Medulla oblongata (tissue), 1 donor: ENCODE measurements around the gene RPL10A.
A peak's percentile ranks its signal among the peaks of the same experiment; 100 is the strongest.
"Not testable (repeated sequence)": the region's sequence is repeated elsewhere in the genome, so short reads cannot be mapped to it uniquely, and the experiment has no call there.

Source experiments
- DNase-seq: peaks from one replicate; pipeline ENCODE4 v3.0.0-alpha.2; 2015; ENCODE audit errors: extremely low spot score

The RPL10A gene

DNA sequence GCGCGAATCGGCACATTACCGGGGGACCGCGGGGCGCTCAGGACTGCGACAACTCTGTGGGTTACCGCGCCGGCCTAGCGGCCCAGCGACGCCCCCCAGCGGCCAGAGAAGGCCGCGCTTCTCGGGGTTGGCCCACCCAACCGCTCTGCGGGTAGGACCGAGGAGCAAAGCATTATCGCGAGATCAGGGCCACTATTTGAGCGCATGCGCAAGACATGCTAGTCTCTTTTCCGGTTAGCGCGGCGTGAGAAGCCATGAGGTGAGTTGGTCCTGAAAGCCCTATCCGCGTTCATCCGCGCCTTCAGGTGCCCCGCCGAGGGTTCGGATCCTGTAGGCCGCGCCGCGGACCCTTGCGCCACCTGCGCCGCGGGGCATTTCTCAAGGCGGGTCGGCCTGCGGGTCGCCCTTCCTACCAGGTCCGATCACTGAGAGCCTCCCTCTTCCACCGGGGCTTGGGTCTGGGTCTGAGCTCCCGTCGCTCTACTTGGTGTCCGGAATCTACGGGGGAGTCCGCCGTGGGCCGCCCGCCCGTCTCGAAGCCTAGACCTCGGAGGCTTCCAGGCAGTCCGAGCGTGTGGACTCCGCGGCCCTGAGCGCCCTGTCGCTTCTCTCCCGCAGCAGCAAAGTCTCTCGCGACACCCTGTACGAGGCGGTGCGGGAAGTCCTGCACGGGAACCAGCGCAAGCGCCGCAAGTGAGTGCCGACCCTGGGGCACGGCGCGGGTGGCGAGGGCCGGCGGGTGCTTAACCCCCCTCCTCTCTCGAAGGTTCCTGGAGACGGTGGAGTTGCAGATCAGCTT lies at the start of gene RPL10A:
Gene RPL10A (plus strand): TSS at position 221 of the 799 bp plus-strand sequence. CDS start 34 bp downstream, at position 255.
- DNase-seq = peak; percentile 99

DNA sequence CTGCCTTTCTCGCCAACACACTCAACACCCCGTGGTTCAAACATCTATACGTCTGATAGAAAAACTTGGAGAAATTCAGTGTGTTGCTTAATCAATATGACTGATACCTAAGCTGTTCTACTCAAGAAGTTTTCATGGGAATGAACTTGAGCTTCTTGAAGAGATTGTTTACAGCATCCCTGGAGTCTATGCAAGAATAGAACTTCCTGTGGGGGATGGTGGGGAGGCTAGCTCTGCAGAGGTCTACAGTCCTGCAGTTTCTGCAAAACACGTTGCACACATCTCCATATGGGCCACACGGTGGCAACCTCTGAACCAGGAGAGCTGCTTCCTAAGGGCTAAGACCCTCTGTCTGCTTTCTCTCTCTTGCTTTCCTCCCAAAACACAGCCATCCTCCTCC lies 48.8 kb upstream of the RPL10A start:
- DNase-seq = peak; percentile 26

DNA sequence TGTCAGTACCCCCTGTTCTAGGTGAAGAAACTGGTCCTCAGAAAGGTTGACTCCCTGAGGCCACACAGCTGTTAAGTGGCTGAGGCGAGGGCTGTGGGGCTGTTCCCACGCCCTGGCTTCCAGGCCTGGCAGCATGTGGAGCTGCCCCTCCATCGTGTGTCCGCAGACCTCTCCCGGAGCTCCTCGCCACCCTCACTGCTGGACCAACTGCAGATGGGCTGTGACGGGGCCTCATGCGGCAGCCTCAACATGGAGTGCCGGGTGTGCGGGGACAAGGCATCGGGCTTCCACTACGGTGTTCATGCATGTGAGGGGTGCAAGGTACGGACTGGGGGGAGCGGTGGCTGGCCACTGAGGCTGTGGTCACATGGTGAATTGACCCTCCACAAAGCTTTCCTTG lies 48.2 kb upstream of the RPL10A start:
- no peak for DNase-seq

DNA sequence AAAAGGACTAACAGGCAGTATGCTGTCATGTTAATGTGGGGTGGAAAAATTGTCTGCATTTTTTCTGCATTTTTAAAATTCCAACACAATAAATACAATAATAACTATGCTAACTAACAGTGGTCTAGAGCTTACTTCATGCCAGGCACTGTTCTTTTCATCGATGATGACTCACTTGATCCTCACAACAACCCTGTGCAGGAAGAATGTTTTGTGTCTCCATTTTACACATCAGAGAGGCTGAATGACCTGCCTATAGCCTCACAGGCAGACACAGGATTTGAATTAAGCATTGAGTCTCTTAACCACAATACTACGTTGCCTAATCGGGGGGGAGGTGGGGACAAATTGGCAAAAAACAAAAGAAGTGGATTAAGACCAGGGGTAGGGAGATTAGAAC lies 42.9 kb upstream of the RPL10A start:
- no peak for DNase-seq

DNA sequence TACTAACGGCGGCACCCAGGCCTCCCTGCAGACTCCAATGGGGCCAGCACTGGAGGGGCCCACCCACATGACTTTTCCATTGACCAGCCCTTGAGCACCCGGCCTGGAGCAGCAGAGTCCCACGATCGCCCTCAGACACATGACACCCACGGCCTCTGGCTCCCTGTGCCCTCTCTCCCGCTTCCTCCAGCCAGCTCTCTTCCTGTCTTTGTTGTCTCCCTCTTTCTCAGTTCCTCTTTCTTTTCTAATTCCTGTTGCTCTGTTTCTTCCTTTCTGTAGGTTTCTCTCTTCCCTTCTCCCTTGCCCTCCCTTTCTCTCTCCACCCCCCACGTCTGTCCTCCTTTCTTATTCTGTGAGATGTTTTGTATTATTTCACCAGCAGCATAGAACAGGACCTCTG lies 42.1 kb upstream of the RPL10A start:
- DNase-seq = peak; percentile 47

DNA sequence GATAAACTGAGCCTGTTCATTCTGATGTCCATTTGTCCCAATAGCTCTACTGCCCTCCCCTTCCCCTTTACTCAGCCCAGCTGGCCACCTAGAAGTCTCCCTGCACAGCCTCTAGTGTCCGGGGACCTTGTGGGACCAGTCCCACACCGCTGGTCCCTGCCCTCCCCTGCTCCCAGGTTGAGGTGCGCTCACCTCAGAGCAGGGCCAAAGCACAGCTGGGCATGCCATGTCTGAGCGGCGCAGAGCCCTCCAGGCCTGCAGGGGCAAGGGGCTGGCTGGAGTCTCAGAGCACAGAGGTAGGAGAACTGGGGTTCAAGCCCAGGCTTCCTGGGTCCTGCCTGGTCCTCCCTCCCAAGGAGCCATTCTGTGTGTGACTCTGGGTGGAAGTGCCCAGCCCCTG lies 40.8 kb upstream of the RPL10A start:
- DNase-seq = no peak

DNA sequence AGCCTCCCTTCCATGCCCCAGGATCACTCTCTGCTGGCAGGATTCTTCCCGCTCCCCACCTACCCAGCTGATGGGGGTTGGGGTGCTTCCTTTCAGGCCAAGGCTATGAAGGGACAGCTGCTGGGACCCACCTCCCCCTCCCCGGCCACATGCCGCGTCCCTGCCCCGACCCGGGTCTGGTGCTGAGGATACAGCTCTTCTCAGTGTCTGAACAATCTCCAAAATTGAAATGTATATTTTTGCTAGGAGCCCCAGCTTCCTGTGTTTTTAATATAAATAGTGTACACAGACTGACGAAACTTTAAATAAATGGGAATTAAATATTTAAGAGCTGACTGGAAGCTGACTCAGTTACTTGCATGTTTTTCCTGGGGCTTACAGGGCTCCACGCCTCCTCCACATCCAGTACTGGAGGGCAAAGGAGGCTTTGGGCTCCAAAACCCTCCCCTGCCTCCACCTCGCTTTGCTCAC lies 40.3 kb upstream of the RPL10A start:
- no peak for DNase-seq

DNA sequence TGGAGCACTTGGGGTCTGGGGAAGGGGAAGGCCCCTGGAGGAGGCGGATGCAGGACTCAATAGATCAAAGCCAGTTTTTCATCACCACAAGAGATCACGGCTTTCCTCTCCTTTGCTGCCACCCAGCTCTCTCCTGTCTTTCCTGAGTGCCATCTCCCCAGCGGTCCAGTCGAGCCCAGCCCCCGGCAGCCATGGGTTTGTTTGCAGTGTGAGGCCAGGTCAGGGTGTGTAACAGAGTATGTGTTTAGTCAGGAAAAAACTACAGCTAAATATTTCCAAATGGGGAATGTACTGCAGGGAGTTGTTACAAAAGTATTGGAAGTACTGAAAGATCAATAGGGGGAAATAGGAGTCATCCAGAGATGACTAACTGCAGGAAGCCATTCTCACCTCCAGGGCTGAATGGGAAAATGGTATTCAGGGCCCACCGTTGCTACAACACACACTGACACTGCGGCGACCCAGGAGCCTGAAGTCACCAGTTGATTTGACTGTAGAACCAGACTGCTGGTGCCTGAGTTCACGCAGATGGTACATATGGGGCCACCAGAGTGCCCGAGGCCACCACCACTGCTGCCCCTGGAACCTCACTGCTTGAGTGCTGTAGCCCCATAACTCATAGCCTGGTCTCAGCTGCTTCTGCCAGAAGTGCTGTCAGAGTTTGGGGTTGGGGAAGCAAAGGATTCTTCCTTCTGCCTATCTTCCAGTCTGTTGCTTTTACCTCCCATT lies 39.6 kb upstream of the RPL10A start:
- DNase-seq = no peak

DNA sequence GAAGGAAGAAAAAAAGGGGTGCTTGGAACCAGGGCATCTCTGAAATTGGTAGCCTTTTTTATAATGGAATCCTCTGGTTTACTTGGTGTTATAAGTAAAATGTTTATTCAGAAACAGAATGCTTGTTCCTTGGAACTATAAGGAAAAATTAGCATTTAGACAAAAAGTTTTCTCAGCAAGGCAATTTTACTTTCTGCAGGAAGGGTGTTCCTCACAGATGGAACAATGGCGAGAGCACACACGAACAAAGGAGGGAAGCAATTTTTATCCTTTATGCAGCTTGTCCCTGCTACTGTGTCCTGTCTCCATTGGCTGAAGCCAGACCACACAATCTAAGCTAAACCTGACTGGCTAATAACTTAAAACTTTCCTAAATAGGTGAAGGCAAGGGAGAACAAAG lies 38.7 kb upstream of the RPL10A start:
- no peak for DNase-seq

DNA sequence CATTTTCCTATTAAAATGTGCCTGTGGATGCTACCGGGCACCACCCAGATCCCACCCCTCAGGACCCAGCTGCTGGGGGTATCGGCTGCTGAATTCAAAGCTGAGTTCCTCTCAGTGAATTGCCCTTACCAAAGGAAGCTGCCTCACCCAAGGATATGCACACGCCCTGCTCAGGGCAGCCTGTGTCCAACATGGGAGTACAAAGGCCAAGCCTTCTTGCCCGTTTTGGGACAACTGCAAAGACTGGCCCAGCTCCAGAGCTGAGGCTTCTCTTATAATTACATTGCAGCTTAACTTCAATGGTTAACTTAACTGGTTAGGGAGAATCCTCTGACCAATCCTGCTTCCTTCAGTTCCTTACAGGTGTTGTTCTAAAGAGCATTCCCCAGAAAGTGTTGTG lies 35.9 kb upstream of the RPL10A start:
- DNase-seq = no peak

DNA sequence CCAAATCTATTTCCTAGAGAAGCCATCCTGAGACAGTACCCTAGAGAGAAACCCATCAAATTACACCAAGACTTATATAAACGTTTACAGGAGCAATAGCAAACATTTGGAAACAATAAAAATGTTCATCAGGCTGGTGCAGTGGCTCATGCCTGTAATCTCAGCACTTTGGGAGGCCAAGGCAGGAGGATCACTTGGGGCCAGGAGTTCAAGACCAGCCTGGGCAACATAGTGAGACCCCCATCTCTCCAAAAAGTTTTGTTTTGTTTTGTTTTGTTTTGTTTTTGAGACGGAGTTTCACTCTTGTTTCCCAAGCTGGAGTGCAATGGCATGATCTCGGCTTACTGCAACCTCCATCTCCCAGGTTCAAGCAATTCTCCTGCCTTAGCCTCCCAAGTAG lies 35.5 kb upstream of the RPL10A start:
- DNase-seq = not testable (repeated sequence)

DNA sequence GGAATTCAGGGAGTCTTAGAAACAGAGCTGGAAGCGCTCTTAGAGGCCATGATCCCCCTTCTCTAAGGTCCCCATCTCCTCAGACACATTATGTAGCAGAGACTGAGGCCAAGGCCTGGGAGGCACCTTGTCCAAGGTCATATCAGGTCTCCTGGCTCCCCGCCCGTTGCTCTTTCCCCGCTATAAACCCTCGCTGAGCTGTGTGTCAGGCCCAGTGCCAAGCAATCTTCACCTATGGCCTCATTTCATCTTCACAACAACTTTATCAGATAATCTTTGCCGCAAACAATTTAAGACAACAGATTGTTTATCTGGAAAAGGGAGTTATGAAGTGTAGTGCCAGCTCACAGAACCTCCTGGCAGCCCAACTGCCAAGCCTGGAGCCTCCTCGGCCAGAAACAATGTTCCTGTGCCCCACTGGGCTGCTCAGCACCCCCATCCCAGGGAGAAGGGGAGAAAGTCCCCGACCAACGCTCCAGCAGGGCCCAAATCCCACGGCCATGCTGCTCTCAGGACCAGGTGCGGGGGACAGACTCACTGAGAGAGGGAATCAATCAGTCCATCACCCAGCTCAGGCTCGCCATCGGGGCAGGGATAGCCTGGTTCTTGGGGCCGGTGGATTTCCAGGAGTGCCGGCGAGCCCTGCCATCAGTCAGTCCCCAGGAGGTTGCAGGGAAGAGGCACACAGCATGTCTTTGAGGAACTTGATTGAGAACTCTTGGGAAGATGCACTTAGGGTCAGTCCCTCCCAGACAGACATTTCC lies 32.9 kb upstream of the RPL10A start:
- no peak for DNase-seq

DNA sequence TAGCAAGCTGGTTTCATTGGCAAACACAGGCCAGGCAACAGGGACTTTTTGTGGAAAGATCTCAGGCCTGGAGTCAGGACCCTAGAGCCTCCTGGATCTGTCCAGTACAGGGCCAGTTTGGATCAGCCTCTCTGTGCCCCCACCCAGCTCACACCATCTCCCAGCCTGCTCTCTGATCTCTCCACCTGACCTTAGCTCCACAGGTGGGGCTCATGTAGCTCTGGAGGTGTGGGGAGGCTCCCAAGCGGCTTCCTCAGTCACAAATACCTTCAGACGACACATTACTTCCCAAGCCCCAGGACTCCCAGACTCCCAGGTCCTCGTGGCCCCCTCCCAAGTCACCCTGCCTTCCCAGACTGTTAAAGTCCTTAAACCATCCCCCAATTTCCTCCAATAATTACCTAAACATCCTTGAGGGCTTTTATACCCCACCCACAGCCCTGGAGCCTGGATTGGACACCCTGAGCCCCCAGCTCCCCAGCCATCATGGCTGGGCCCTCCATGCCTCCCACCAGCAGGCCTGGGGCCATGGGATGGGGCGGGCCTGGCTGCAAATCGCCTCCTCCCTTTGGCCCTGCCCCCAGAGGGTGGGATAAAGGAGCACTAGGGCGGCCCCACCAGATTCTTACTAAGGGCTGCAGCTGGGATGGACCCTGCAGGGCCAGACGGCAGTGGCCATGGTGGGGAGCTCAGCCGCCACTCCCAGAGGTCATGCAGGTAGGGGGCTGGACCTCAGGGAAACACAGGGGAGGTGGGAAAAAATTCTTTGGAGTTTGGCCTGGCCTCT lies 31.9 kb upstream of the RPL10A start:
- DNase-seq = no peak

DNA sequence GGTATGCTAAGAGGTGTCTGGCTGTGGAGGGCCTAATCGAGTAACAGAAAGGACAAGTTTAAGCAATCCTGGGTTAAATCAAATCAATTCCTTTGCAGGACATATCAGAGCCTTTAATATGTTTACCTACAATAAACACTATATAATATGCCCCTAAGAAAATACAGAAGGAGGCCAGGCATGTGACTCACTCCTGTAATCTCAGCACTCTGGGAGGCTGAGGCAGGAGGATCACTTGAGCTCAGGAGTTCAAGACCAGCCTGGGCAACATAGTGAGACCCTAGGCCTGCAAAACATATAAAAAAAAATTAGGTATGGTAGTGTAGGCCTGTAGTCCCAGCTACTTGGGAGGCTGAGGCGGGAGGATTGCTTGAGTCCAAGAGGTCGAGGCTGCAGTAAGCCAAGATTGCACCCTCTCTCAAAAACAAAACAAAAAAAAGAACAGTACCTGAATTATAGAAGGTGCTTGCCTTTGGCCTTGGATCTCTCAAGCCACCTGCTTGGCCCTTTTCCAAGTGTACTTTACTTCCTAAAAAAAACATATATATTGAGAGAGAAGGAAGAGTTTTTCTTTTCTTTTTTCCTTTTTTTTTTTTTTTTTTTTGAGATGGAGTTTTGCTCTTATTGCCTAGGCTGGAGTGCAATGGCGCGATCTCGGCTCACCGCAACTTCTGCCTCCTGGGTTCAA lies 29.7 kb upstream of the RPL10A start:
- DNase-seq = not testable (repeated sequence)

DNA sequence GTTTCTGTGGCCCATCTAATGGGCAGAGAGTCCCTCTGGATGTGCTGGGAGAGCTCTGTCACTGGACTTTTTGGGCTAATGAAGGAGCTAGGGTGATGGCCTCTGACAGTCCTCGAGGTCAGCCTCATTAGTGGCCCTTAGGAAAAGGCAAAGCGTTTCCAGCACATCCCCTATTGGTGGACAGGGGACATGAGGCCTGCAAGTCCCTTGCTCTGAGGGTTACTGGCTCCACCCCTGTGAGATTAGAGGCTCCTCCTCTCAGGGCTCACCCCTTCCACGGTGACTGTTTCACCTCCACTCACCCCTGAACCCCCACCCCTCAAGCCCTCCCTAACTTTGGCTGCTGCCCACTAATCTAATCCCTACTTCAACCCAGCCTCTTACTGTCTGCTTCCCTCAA lies 28.9 kb upstream of the RPL10A start:
- no peak for DNase-seq

DNA sequence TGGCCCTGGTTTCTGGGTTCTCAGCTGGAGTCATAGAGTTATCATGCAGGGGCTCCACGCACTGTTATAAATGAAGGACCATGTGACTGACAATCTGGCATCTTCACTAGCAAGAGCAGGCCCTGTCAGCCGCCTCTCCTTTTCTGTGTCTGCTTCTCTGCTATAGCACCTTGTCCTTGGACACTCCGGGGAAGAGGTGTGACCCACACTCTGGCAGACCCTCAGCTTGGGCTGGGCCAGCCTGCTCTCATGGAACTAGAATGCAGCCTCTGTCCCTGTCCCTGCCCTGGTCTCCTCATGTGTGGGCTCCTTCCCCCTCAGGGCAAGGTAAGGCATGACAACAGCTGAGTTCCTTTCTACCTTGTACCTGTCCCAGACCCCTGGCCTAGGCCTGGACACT lies 27.0 kb upstream of the RPL10A start:
- DNase-seq = no peak

DNA sequence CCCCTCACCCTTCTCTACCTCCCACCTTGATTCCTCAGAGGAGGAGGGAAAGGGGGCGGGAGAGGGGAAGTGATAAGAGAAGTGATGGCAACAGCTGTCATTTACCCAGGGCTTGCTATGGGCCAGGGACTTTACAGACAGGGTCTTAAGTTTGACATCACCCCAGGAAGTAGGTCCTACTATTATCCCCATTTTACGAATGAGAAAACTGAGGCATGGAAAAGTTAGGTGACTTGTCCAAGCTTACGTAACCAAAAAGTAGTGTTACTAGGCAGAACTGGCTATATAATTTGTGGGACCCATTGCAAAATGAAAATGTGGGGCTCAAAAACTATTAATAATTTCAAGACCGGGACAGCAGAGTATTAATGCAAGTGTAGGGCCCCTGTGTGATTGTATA lies 26.6 kb upstream of the RPL10A start:
- no peak for DNase-seq

DNA sequence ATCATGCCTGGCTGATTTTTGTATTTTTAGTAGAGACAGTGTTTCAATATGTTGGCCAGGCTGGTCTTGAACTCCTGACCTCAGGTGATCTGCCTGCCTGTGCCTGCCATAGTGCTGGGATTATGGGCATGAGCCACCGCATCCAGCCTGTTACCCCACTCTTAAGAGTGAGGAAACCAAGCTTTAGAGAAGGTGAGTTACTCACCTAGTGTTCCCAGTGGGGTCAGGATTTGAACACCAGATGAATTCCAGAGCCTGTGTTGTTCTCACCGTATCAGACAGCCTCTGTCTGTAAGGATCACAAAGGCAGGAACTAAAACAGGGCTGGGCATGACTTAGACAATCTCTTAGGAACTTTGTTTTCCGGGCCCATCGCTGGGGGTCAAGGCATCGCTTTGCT lies 25.5 kb upstream of the RPL10A start:
- no peak for DNase-seq

DNA sequence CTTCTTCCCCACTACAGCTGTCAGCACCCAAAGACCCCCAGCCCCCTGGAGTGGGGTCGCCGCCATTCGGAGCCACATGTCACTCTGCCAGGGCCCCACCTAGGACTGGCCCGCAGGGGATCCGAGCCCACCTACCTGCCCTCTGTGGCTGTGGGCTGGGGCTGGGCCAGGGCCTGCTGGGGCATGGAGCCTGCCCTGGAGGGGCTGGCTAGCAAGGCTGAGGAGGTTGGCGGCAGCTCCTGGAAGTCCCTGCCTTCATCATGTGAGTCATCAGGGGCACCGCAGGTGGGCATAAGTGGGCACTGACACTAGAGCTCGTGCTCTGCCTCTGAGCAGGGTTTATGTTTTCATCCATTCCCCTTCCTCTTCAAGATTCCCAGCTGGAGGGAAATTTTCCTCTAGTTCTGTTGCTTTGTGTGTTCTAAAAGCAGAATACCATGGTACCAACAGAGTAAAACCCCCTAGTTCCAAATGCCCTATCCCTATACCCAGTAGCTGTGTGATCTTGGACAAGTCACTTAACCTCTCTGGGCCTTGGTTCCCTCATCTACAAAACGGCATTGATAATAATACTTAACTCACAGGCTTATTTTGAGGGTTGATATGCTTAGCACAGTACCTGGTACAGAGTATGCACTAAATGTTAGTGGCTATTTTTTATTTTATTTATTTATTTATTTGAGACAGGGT lies 24.7 kb upstream of the RPL10A start:
- no peak for DNase-seq

DNA sequence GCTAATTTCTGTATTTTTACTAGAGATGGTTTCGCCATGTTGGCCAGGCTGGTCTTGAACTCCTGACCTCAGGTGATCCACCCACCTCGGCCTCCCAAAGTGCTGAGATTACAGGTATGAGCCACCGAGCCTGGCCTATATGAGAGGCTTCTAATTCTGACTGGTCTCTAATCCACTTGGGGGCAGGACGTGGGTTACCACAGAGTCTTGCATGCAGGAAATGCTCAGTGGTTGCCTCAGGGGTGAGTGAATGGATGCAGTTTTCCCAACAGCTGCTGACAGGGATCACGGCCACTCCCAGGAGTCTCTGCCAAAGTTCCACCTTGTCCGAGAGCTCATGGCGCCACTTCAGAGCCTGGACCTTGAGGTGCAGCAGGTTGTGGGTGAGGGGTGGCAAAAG lies 22.5 kb upstream of the RPL10A start:
- no peak for DNase-seq
